K562 (cell line): Measurements from ENCODE around the gene LCLAT1. TPM values are rescaled to one million over a fixed set of nuclear protein-coding genes. Genes with fewer than 3 reads are reported as not detected.
A peak's percentile ranks its signal among the peaks of the same experiment; 100 is the strongest.

Experiments
- CBFA2T3 ChIP-seq: fragments of 450-650 bp; IDR thresholded peaks from 2 replicates; pipeline ENCODE4 v1.6.1; 2017
- CCAR2 ChIP-seq: fragments of 200-400 bp; formaldehyde crosslinking; IDR thresholded peaks from 2 replicates; pipeline ENCODE4 v1.6.1; 2017; ENCODE audit warnings: mild to moderate bottlenecking, low read depth, low read length
- CGGBP1 ChIP-seq: fragments of 250-450 bp; sonication (Bioruptor Pico); IDR thresholded peaks from 2 replicates; pipeline ENCODE4 v1.9.0; 2021; ENCODE audit warnings: mild to moderate bottlenecking
- CREB3L1 ChIP-seq: fragments of 450-650 bp; IDR thresholded peaks from 2 replicates; pipeline ENCODE4 v1.6.1; 2014; ENCODE audit warnings: low read depth, mild to moderate bottlenecking, moderate library complexity, borderline replicate concordance
- ESRRB ChIP-seq: fragments of 250-450 bp; sonication (Bioruptor Pico); IDR thresholded peaks from 2 replicates; pipeline ENCODE4 v1.5.0; 2020; ENCODE audit warnings: mild to moderate bottlenecking, moderate library complexity, borderline replicate concordance
- GABPB2 ChIP-seq: fragments of 250-450 bp; sonication (Bioruptor Pico); conservative IDR thresholded peaks from 2 replicates; pipeline ENCODE4 v1.5.1; 2021; ENCODE audit warnings: mild to moderate bottlenecking
- HNRNPUL1 ChIP-seq: fragments of 200-400 bp; formaldehyde crosslinking; IDR thresholded peaks from 2 replicates; pipeline ENCODE4 v1.6.1; 2017; ENCODE audit warnings: low read length
- MECOM ChIP-seq: fragments of 250-450 bp; sonication (Bioruptor Pico); IDR thresholded peaks from 2 replicates; pipeline ENCODE4 v1.8.0; 2022; ENCODE audit warnings: inconsistent platforms
- NCOR1 ChIP-seq: fragments of 450-650 bp; IDR thresholded peaks from 2 replicates; pipeline ENCODE4 v1.6.1; 2016; ENCODE audit warnings: mild to moderate bottlenecking, moderate library complexity
- NUFIP1 ChIP-seq: fragments of 450-650 bp; IDR thresholded peaks from 2 replicates; pipeline ENCODE4 v1.6.1; 2018; ENCODE audit not compliant: partially characterized antibody
- PCBP2 ChIP-seq: fragments of 200-400 bp; formaldehyde crosslinking; IDR thresholded peaks from 2 replicates; pipeline ENCODE4 v1.6.1; 2018; ENCODE audit warnings: low read length, low read depth, mild to moderate bottlenecking, moderate library complexity; ENCODE audit not compliant: poor library complexity, severe bottlenecking
- RBM17 ChIP-seq: fragments of 200-400 bp; formaldehyde crosslinking; IDR thresholded peaks from 2 replicates; pipeline ENCODE4 v1.6.1; 2017; ENCODE audit warnings: low read depth, mild to moderate bottlenecking, low read length, borderline replicate concordance
- RBM39 ChIP-seq: fragments of 200-400 bp; formaldehyde crosslinking; optimal IDR thresholded peaks from 2 replicates; pipeline ENCODE3; 2018; ENCODE audit warnings: low read depth, low read length
- SP2 ChIP-seq: IDR thresholded peaks from 2 replicates; pipeline ENCODE4 v1.6.1; 2011; ENCODE audit warnings: mild to moderate bottlenecking, low read depth, low read length, moderate library complexity; ENCODE audit not compliant: poor library complexity, severe bottlenecking; ENCODE audit errors: extremely low read depth
- TFAM ChIP-seq: fragments of 250-450 bp; sonication (Bioruptor Pico); conservative IDR thresholded peaks from 2 replicates; pipeline ENCODE4 v1.5.0; 2021; ENCODE audit warnings: mild to moderate bottlenecking, moderate library complexity
- ZFX ChIP-seq: sonication (generic); formaldehyde crosslinking; IDR thresholded peaks from 2 replicates; pipeline ENCODE4 v1.8.0; 2022; ENCODE audit warnings: mild to moderate bottlenecking, missing genetic modification reagents, moderate library complexity
- ZNF354B ChIP-seq: fragments of 250-450 bp; sonication (Bioruptor Pico); IDR thresholded peaks from 2 replicates; pipeline ENCODE4 v1.4.0; 2020
- ZNF57 ChIP-seq: fragments of 450-650 bp; formaldehyde crosslinking; IDR thresholded peaks from 2 replicates; pipeline ENCODE4 v1.4.0; 2020; ENCODE audit warnings: mild to moderate bottlenecking, moderate library complexity
- polyA plus RNA-seq, 8 experiments: library from polyadenylated mRNA; depleted of rRNA in 4 of 8; stranded (reverse) in 5 of 8; unstranded in 3 of 8; fragments of >200 nt; fragmentation: Nextera tagmentation in 2 of 8; fragmentation: Illumina TruSeq in 1 of 8; extraction: Ambion mirVana in 2 of 8; extraction: Trizol in 1 of 8; gene quantifications; 2 replicates each; pipeline versions ENCODE4 v1.2.1 to v1.2.3, GENCODE V29; 2011 to 2014; ENCODE audit warnings: inconsistent platforms in 1 of 8, missing spikeins in 1 of 8
- total RNA-seq, 7 experiments: library from RNA; depleted of rRNA in 6 of 7; stranded (reverse); fragments of >200 nt in 6 of 7; fragmentation: Illumina TruSeq in 2 of 7; extraction: Trizol in 2 of 7; gene quantifications; 2 replicates each; pipeline versions ENCODE4 v1.2.1 to v1.2.3, GENCODE V29; 2011 to 2021; ENCODE audit warnings: low replicate concordance in 1 of 7
- TF ChIP-seq, protein P1 (sequence below): sonication (generic); formaldehyde crosslinking; IDR thresholded peaks from 2 replicates; pipeline ENCODE4 v1.8.1; 2023; ENCODE audit warnings: missing genetic modification reagents, mild to moderate bottlenecking, borderline replicate concordance
- TF ChIP-seq, protein P2 (sequence below): fragments of 250-450 bp; sonication (Bioruptor Pico); IDR thresholded peaks from 2 replicates; pipeline ENCODE4 v1.4.0; 2020; ENCODE audit warnings: mild to moderate bottlenecking, moderate library complexity

LCLAT1 gene
- total and polyA plus RNA-seq, 9 of the 15 experiments (the other 6 are each of a cell fraction or from before 2014, with no cell fraction given), result 8.9 to 63.3 (median 25.4) TPM

DNA sequence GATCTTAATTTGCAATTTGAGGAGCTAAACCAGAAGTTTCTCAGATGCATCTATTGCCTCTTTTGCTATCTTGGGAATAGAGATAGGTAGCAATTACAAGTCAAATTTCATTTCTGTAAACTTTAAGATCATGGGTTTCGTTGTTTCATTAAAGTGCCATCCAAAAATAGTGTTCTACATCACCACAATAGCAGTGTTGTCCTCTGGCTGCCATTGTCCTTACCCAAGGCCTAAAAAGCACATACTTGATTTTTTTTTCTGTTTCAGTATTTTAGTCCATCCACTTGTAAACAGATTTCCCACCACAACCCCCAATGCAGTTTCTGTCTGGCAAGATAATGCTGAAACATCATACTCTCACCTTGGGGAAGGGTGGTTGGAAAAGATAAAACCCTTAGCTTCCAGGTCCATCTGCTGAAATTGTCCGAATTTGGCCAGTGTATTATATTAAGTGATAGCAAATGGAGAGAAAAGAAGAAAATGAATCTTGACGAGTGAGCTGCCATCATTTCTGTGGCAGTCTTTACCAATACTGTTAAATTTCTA, 136.2 kb downstream of the LCLAT1 start (continued):
- TF ChIP-seq RBM39, result no peak
- TF ChIP-seq MECOM (CRISPR knock-in tag), result no peak
- no peak for TF ChIP-seq NUFIP1
- no peak for TF ChIP-seq PCBP2
- TF ChIP-seq CCAR2, result no peak
- peak; percentile 86 for TF ChIP-seq CBFA2T3
- TF ChIP-seq ESRRB (CRISPR knock-in tag), result no peak
- no peak for TF ChIP-seq CREB3L1
- TF ChIP-seq, protein P1, sequence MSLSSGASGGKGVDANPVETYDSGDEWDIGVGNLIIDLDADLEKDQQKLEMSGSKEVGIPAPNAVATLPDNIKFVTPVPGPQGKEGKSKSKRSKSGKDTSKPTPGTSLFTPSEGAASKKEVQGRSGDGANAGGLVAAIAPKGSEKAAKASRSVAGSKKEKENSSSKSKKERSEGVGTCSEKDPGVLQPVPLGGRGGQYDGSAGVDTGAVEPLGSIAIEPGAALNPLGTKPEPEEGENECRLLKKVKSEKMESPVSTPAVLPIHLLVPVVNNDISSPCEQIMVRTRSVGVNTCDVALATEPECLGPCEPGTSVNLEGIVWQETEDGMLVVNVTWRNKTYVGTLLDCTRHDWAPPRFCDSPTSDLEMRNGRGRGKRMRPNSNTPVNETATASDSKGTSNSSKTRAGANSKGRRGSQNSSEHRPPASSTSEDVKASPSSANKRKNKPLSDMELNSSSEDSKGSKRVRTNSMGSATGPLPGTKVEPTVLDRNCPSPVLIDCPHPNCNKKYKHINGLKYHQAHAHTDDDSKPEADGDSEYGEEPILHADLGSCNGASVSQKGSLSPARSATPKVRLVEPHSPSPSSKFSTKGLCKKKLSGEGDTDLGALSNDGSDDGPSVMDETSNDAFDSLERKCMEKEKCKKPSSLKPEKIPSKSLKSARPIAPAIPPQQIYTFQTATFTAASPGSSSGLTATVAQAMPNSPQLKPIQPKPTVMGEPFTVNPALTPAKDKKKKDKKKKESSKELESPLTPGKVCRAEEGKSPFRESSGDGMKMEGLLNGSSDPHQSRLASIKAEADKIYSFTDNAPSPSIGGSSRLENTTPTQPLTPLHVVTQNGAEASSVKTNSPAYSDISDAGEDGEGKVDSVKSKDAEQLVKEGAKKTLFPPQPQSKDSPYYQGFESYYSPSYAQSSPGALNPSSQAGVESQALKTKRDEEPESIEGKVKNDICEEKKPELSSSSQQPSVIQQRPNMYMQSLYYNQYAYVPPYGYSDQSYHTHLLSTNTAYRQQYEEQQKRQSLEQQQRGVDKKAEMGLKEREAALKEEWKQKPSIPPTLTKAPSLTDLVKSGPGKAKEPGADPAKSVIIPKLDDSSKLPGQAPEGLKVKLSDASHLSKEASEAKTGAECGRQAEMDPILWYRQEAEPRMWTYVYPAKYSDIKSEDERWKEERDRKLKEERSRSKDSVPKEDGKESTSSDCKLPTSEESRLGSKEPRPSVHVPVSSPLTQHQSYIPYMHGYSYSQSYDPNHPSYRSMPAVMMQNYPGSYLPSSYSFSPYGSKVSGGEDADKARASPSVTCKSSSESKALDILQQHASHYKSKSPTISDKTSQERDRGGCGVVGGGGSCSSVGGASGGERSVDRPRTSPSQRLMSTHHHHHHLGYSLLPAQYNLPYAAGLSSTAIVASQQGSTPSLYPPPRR (CRISPR knock-in tag), result no peak
- TF ChIP-seq ZFX (CRISPR knock-in tag), result no peak
- no peak for TF ChIP-seq SP2
- TF ChIP-seq ZNF354B (CRISPR knock-in tag), result no peak
- TF ChIP-seq CGGBP1 (CRISPR knock-in tag), result no peak
- no peak for TF ChIP-seq HNRNPUL1
- no peak for TF ChIP-seq ZNF57 (CRISPR knock-in tag)
- TF ChIP-seq, protein P2, sequence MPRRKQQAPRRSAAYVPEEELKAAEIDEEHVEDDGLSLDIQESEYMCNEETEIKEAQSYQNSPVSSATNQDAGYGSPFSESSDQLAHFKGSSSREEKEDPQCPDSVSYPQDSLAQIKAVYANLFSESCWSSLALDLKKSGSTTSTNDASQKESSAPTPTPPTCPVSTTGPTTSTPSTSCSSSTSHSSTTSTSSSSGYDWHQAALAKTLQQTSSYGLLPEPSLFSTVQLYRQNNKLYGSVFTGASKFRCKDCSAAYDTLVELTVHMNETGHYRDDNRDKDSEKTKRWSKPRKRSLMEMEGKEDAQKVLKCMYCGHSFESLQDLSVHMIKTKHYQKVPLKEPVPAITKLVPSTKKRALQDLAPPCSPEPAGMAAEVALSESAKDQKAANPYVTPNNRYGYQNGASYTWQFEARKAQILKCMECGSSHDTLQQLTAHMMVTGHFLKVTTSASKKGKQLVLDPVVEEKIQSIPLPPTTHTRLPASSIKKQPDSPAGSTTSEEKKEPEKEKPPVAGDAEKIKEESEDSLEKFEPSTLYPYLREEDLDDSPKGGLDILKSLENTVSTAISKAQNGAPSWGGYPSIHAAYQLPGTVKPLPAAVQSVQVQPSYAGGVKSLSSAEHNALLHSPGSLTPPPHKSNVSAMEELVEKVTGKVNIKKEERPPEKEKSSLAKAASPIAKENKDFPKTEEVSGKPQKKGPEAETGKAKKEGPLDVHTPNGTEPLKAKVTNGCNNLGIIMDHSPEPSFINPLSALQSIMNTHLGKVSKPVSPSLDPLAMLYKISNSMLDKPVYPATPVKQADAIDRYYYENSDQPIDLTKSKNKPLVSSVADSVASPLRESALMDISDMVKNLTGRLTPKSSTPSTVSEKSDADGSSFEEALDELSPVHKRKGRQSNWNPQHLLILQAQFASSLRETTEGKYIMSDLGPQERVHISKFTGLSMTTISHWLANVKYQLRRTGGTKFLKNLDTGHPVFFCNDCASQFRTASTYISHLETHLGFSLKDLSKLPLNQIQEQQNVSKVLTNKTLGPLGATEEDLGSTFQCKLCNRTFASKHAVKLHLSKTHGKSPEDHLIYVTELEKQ (CRISPR knock-in tag), result no peak
- no peak for TF ChIP-seq TFAM
- TF ChIP-seq RBM17, result no peak
- TF ChIP-seq GABPB2 (CRISPR knock-in tag), result no peak
- peak; percentile 55; the same call in 1 of the 2 replicates for TF ChIP-seq NCOR1
